ENCODE measurements around the gene C1orf116. TPM values are rescaled to one million over a fixed set of nuclear protein-coding genes. Genes with fewer than 3 reads are reported as not detected.

Gene C1orf116
- under 0.01 TPM in 1 of 2 replicates, not detected in the other for total RNA-seq

- TF ChIP-seq CTCF (IDR thresholded peaks at IDR 0.05; ENCODE audit: insufficient read depth, low read depth, low read length) = no peak
- no peak within 1 kb of the TSS for H3K4me3 ChIP-seq (ENCODE audit: low read depth, low read length)
Measured at GRCh38 chr1:207032528-207033017, at the start of gene C1orf116. C1orf116 (minus strand) TSS chr1:207032756; CDS start chr1:207027598, 5,158 bp downstream.

GRCh38 chr1:207081806-207082205, 49.2 kb upstream of the C1orf116 start:
- no peak overlapping the region for H3K4me3 ChIP-seq (ENCODE audit: low read depth, low read length)
- DNase-seq (ENCODE audit: low read depth) = no peak
- TF ChIP-seq CTCF (IDR thresholded peaks at IDR 0.05; ENCODE audit: insufficient read depth, low read depth, low read length) = no peak

More at GRCh38 chr1:207032528-207033017, at the start of gene C1orf116:
- no peak for DNase-seq (ENCODE audit: low read depth)

DNA sequence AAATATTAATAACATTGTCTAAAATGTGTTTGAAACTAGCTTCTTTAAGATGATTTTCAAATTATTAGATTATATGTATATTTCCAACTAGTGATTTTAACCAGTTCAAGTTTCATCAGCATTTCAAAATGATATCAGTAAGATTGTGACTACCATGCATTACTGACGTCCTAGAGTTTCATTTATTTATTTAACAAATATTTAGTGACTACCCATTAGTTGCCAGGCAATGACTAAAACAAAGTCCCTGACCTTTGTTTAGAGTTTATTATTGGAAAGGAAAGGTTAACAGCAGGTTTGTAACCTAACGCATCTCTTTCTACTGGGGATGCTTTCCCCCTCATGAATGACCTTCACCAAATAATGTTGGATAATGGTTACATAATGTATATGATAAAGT, 48.5 kb upstream of the C1orf116 start:
- no peak for DNase-seq (ENCODE audit: low read depth)
- no peak overlapping the region for H3K4me3 ChIP-seq (ENCODE audit: low read depth, low read length)
- no peak for TF ChIP-seq CTCF (IDR thresholded peaks at IDR 0.05; ENCODE audit: insufficient read depth, low read depth, low read length)

DNA sequence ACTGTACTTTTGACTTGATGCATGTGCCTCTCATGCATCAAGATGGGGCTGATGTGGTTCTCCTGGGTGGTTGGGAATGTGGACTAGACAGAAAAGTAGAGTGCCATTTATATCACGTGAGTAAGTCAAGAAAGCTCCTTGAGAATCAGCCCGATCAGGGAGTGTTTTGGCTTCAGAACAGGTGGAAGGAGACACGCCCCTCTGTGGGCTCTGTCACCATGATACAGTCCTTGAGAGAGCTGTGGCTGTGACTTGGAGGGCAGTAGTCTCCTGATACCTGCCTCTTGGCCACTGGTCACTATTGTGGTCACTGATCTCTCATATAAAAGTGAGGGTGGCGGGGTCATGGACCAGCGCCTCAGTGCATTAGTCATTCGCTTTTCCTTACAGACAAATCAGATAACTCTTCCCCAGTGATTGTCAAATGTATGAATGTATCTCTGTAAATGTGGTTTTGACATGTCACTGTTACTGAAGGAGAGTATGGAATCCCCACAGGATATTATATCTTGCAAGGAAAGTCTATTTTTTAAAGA, 47.2 kb upstream of the C1orf116 start:
- no peak for TF ChIP-seq CTCF (IDR thresholded peaks at IDR 0.05; ENCODE audit: insufficient read depth, low read depth, low read length)
- DNase-seq (ENCODE audit: low read depth) = no peak
- H3K4me3 ChIP-seq (ENCODE audit: low read depth, low read length) = no peak overlapping the region

DNA sequence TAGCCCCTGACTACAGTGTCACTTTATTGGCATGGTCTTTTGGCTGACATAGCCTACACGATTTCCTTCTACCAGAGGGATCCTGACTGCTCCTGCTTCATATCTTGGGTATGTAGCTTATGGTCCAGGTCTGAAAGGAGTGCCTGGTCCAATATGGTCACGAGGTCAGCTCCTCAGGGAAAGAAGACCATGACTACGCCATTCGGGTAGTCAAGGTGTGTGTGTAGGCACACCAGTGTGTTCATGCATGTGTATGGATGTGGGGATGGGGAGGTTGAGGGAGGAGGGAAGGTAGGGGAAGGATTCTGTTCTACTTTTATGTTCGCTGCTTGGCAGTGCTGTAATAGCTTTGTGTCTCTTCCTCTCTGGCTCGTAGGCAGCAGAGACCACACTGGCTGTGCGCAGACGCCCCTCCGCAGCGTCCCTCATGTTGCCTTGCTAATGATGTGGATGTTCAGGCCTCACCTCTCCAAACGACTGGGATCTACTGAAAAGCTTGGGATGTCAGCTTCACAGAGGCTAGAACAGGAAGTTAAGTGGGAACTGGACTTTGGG, 46.1 kb upstream of the C1orf116 start:
- no peak for DNase-seq (ENCODE audit: low read depth)
- no peak for TF ChIP-seq CTCF (IDR thresholded peaks at IDR 0.05; ENCODE audit: insufficient read depth, low read depth, low read length)
- H3K4me3 ChIP-seq (ENCODE audit: low read depth, low read length) = no peak overlapping the region

DNA sequence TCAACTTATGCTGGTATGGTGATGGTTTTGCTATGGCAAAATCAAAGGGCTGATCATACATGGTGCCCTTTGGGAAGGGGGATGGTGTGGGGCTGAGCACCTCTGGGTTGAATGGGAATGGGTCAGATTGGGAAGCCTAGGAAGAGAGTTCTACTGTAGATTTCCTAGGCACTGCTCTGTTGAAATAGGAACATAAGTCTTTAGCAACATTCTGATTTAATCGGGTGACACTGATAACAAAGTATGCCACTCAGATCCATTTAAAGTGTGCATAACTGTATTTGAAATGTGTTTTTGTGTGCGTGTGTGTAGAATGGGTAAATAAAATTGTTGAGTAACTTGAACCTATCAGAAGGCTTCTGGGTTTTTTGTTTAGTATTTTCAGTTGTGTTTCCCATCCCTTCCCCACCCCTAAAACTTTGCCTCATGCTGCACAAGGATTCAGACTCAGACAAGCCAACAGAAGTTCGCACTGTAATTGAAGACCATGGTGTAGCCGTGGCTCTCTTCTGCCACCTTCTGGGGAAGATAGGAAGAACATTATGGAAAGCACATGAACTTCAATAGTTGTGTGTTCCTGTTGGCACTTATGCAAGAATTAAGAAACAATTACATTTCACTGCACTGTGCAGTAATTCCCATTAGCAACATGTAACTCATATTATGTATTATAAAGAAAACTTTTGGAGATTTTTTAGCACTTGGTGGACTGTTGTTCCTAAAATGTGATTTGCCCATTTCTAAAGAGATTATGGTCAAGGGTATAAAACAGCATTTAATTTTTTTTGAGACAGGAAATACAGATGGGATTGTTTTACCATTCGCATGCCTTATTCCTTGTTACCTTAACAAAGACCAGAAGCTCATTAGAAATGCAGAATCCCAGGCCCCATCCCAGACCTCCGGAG, 45.2 kb upstream of the C1orf116 start:
- DNase-seq (ENCODE audit: low read depth) = peak; percentile 82
- peak; percentile 92 for TF ChIP-seq CTCF (IDR thresholded peaks at IDR 0.05; ENCODE audit: insufficient read depth, low read depth, low read length)
- no peak overlapping the region for H3K4me3 ChIP-seq (ENCODE audit: low read depth, low read length)
